ENCODE measurements around the gene OR6F1. TPM values are rescaled to one million over a fixed set of nuclear protein-coding genes. Genes with fewer than 3 reads are reported as not detected.
A peak's percentile ranks its signal among the peaks of the same experiment; 100 is the strongest.
"Not testable (repeated sequence)": the region's sequence is repeated elsewhere in the genome, so short reads cannot be mapped to it uniquely, and the experiment has no call there.

OR6F1 gene
- not detected for total RNA-seq
- long read RNA-seq: 0 reads

GRCh38 chr1:247716546-247716945 is at the start of gene OR6F1:
Gene OR6F1 (minus strand): TSS chr1:247716646. CDS start chr1:247712755, 3,891 bp downstream.
- DNase-seq (no peak), ATAC-seq (no peak)
- intact Hi-C loops (cut with DNase I): no loop called here

DNA sequence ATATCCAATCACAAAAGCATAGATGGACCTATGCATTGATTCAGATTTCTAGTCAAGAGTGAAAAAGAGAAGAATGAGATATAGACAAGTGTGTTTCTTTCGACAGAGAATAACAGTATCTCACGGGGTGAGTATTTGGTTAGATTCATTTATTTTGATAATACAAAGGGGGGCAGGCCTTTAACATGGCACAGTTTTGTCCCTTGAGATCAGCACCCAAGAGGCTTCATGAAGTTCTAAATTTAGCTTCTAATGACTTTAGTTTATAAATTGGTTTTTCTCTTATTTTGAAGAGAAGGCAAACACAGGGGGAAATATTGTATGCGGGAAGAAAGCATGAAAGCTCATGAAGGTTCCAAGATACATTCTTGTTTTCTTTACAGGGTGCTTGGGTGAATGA is 44.0 kb upstream of the OR6F1 start, which contains the start of gene OR1C1:
TSS of gene OR1C1 (minus strand) at position 101 of the 400 bp plus-strand sequence. CDS start 2,150 bp downstream, outside the sequence.
- ATAC-seq (no peak), DNase-seq (no peak)
- intact Hi-C loops (cut with DNase I): no loop called here

- intact Hi-C loops (cut with DNase I); ATAC-seq; DNase-seq: not testable (repeated sequence)
These were observed 37.9 kb upstream of the OR6F1 start for GRCh38 chr1:247754311-247754710.

DNA sequence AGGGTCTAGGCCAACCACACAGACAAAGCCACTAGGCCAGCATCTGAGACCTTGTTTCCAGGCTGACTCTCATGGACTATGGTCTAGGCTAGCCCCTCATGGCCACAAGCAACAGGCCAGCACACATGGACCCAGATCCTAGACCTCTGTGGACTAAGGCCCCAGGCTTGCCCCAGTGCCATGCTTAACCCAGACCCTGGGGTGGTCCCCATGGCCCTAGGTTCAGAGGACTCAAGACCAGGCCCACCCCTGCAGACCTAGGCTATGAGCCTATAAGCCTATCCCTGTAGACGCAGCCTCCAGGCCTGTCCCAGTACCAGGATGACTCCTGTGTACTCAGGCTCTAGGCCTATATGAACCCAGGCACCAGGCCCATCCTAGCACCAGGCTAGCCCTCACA is 33.4 kb upstream of the OR6F1 start:
- DNase-seq (no peak), ATAC-seq (no peak)

DNA sequence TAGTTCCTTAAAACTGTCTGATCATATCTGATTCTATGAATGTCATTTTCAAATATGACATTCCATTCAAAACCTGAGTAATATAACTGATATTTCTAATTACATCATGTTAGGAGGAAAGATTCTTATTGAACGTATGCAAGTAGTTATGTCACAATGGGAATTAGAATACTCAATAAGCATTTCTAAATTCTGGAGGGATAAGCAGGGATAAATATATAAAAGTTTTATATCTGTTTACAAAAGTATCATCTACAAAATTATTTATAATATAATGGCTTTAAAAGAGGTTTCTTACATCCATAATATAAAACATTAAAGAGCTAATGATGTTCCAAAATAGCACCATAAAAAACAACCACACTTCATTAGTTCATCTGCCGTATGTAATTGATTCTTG is 31.6 kb upstream of the OR6F1 start, which contains the start of gene OR14A2:
TSS of gene OR14A2 (minus strand) at position 101 of the 400 bp plus-strand sequence.
- no peak for ATAC-seq
- DNase-seq: no peak
- intact Hi-C loops (cut with DNase I): no loop called here

More for the DNA sequence above, 33.4 kb upstream of the OR6F1 start:
- intact Hi-C loops (cut with DNase I): no loop called here

- ATAC-seq (no peak), DNase-seq (no peak)
- intact Hi-C loops (cut with DNase I): no loop called here
These were observed 31.2 kb upstream of the OR6F1 start for GRCh38 chr1:247747616-247748015.

- DNase-seq: no peak
- intact Hi-C loops (cut with DNase I): no loop called here
- peak in 1 of 2 donors; percentile 25 for ATAC-seq
These were observed 30.0 kb upstream of the OR6F1 start for GRCh38 chr1:247746391-247746935.

- peak in 1 of 2 donors; percentile 22 for ATAC-seq
- intact Hi-C loops (cut with DNase I); DNase-seq: not testable (repeated sequence)
These were observed 25.8 kb upstream of the OR6F1 start for GRCh38 chr1:247742215-247742760.

DNA sequence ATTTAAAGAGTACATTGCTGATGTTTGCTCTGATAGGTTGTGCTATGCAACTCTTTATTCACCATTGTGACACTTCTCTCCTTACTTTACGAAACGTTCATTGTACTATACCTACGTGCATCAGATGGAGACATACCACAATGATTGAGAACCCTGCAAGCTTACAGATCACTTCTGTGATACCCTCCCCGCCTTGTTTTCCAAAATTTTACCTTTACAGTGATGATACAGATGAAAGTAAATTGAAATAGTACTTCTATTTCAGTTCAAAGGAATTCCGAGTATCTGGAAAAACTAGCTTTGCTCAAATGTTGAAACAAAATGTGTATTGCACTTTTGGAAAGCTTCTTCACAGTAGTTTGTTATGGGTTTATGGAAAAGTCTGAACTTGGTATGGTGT is 25.3 kb upstream of the OR6F1 start:
- intact Hi-C loops (cut with DNase I): no loop called here
- no peak for DNase-seq
- no peak for ATAC-seq

- ATAC-seq (no peak), DNase-seq (no peak)
- intact Hi-C loops (cut with DNase I): no loop called here
These were observed 24.3 kb upstream of the OR6F1 start for GRCh38 chr1:247740721-247741120.

GRCh38 chr1:247738315-247738714 is 21.9 kb upstream of the OR6F1 start, which contains the start of gene OR14K1:
Gene OR14K1 (plus strand): TSS chr1:247738615. CDS start chr1:247738615, 0 bp downstream.
- intact Hi-C loops (cut with DNase I): no loop called here
- DNase-seq (no peak), ATAC-seq (no peak)

- no peak for ATAC-seq
- intact Hi-C loops (cut with DNase I): no loop called here
- DNase-seq: no peak
These were observed 4.8 kb upstream of the OR6F1 start for GRCh38 chr1:247721222-247721621.

- no peak for ATAC-seq
- no peak for DNase-seq
- intact Hi-C loops (cut with DNase I): no loop called here
These were observed 2.7 kb downstream of the OR6F1 start for GRCh38 chr1:247713753-247714152.

GRCh38 chr1:247710681-247711080 is 5.8 kb downstream of the OR6F1 start:
- intact Hi-C loops (cut with DNase I); ATAC-seq; DNase-seq: not testable (repeated sequence)

GRCh38 chr1:247701338-247701737 is 15.1 kb downstream of the OR6F1 start:
- intact Hi-C loops (cut with DNase I): no loop called here
- ATAC-seq (no peak), DNase-seq (no peak)

DNA sequence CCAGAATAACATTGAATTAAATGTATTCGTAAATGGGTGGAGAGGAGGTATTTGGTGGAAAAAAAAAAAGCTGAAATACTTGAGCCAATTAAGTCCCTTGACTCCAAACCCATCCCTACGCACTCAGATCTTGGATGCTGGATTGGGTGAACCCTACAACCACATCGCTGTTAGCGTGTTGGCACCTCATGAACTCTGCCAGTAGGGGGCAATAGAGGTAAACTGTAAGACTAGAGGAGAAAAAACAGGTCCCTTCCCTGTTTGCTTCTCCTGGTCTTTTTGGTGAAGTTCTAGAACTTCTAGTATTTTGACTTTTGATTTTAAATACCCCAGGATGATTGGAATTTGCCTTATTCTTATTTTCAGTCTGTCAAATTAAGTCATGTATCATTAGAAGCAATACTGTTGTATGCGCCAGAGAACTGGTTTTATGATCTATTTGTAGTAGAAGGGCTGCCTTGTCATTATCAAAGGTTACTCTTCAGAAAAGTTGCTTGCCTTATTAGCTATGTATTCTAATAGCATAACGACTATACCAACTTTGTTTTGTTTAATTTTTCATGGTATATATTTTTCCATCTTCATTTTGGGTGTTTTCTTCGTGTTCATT is 35.1 kb downstream of the OR6F1 start:
- DNase-seq (peak; percentile 21), ATAC-seq (no peak)
- intact Hi-C loops (cut with DNase I): no loop called here

DNA sequence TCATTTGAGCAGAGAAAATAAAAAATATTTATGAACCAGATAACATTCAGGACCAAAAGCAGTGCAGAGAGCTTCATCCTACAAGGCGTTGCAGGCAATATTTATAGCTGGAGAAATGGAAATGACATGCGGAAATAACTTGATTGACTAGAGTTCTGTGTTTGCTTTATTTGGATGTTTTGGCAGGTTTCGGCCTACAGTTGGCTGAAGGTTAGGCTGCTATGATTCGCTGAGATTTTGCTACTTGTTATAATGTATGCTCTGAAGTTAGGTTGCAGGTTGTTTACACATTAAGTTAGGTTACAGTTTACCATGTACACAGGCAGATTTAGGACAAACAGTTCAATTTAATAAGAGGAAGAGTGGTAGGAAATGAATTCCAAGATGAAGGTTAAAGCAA is 36.3 kb downstream of the OR6F1 start:
- DNase-seq: no peak
- ATAC-seq: no peak
- intact Hi-C loops (cut with DNase I): no loop called here

GRCh38 chr1:247679639-247680038 is 36.8 kb downstream of the OR6F1 start, which contains the start of gene OR13G1:
Gene OR13G1 (minus strand): TSS chr1:247679739. CDS start chr1:247673041, 6,698 bp downstream.
- DNase-seq: no peak
- no peak for ATAC-seq
- intact Hi-C loops (cut with DNase I): no loop called here

- DNase-seq (no peak), ATAC-seq (no peak)
- intact Hi-C loops (cut with DNase I): no loop called here
These were observed 47.2 kb downstream of the OR6F1 start for GRCh38 chr1:247669225-247669624.

Data from left cardiac atrium (tissue), 4 donors.